Esophagus muscularis mucosa (tissue), 3 donors: Measurements from ENCODE around the gene PTCHD1.

Source experiments
- POLR2A ChIP-seq: fragments of 450-650 bp; IDR thresholded peaks from one replicate; pipeline ENCODE4 v1.6.1; 2017; ENCODE audit warnings: antibody characterized with exemption, moderate library complexity, mild to moderate bottlenecking, low read depth
- POLR2AphosphoS5 ChIP-seq, 2 donors: sonication (generic); formaldehyde crosslinking; IDR thresholded peaks; one replicate each; pipeline ENCODE4 v1.6.1; 2017; ENCODE audit warnings: antibody characterized with exemption in 2 of 2
- TF ChIP-seq, protein P1 (sequence below), 3 experiments: fragments of 200-600 bp in 2 of 3; fragments of 450-650 bp in 1 of 3; sonication (generic) in 2 of 3; IDR thresholded peaks; one replicate each; pipeline ENCODE4 v1.5.1; 2017 to 2019; ENCODE audit warnings: antibody characterized with exemption in 3 of 3, mild to moderate bottlenecking in 2 of 3, moderate library complexity in 1 of 3

GRCh38 chrX:23286731-23287130, 47.9 kb upstream of the PTCHD1 start:
- no peak for TF ChIP-seq POLR2A
- TF ChIP-seq, protein P1, sequence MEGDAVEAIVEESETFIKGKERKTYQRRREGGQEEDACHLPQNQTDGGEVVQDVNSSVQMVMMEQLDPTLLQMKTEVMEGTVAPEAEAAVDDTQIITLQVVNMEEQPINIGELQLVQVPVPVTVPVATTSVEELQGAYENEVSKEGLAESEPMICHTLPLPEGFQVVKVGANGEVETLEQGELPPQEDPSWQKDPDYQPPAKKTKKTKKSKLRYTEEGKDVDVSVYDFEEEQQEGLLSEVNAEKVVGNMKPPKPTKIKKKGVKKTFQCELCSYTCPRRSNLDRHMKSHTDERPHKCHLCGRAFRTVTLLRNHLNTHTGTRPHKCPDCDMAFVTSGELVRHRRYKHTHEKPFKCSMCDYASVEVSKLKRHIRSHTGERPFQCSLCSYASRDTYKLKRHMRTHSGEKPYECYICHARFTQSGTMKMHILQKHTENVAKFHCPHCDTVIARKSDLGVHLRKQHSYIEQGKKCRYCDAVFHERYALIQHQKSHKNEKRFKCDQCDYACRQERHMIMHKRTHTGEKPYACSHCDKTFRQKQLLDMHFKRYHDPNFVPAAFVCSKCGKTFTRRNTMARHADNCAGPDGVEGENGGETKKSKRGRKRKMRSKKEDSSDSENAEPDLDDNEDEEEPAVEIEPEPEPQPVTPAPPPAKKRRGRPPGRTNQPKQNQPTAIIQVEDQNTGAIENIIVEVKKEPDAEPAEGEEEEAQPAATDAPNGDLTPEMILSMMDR (IDR thresholded peaks at IDR 0.05): no peak
- TF ChIP-seq POLR2AphosphoS5 (IDR thresholded peaks at IDR 0.05): no peak
